HL-60 (cell line): ENCODE data around the gene PANK2.
"Not testable (repeated sequence)": the region's sequence is repeated elsewhere in the genome, so short reads cannot be mapped to it uniquely, and the experiment has no call there.

Source experiments
- DNase-seq, 2 experiments: peaks; one replicate each; pipeline ENCODE4 v3.0.0-alpha.2; 2010 to 2020; ENCODE audit warnings: low read depth in 1 of 2, low spot score in 1 of 2
- H3K27ac ChIP-seq: fragments of 250-450 bp; sonication (Bioruptor Pico); replicated peaks from 2 replicates; pipeline ENCODE4 v1.5.1; 2020; ENCODE audit warnings: mild to moderate bottlenecking, moderate library complexity
- H3K27me3 ChIP-seq: fragments of 250-450 bp; sonication (Bioruptor Pico); 2 replicates; pipeline ENCODE4 v1.5.1; 2021; ENCODE audit warnings: mild to moderate bottlenecking, moderate library complexity; ENCODE audit not compliant: insufficient read depth, poor library complexity, severe bottlenecking
- H3K4me3 ChIP-seq: replicated peaks from 2 replicates; pipeline ENCODE4 v1.5.1; 2011; ENCODE audit warnings: mild to moderate bottlenecking, control low read depth, low read length; ENCODE audit not compliant: insufficient read depth
- CTCF ChIP-seq: IDR thresholded peaks from one replicate; pipeline ENCODE4 v1.5.1; 2011; ENCODE audit warnings: low read length, control low read depth, inconsistent platforms; ENCODE audit not compliant: insufficient read depth
- GABPA ChIP-seq: IDR thresholded peaks from 2 replicates; pipeline ENCODE4 v1.6.1; 2012; ENCODE audit warnings: low read depth
- POLR2AphosphoS5 ChIP-seq: IDR thresholded peaks from 2 replicates; pipeline ENCODE4 v1.6.1; 2012; ENCODE audit warnings: low read depth
- REST ChIP-seq: IDR thresholded peaks from 2 replicates; pipeline ENCODE4 v1.6.1; 2012; ENCODE audit warnings: low read depth; ENCODE audit not compliant: insufficient replicate concordance
- SPI1 ChIP-seq: IDR thresholded peaks from 2 replicates; pipeline ENCODE4 v1.6.1; 2012; ENCODE audit warnings: low read depth, mild to moderate bottlenecking, borderline replicate concordance

PANK2 gene

GRCh38 chr20:3904857-3905256 lies 15.7 kb downstream of the PANK2 start:
- Histone ChIP-seq H3K27me3 (no peaks in the 10 kb centered on the region), H3K27ac (no peak overlapping the region), H3K4me3 (no peak overlapping the region)
- DNase-seq = no peak
- TF ChIP-seq CTCF = no peak
- no peak for TF ChIP-seq REST
- no peak for TF ChIP-seq POLR2AphosphoS5
- no peak for TF ChIP-seq SPI1
- TF ChIP-seq GABPA = no peak

GRCh38 chr20:3906744-3907721 lies 17.8 kb downstream of the PANK2 start:
- not testable (repeated sequence) for DNase-seq, H3K4me3 ChIP-seq, H3K27ac ChIP-seq, H3K27me3 ChIP-seq

GRCh38 chr20:3908667-3909066 lies 19.5 kb downstream of the PANK2 start:
- no peak overlapping the region for H3K4me3 ChIP-seq
- no peak for DNase-seq
- TF ChIP-seq REST = no peak
- no peak for TF ChIP-seq SPI1
- TF ChIP-seq CTCF = no peak
- no peak for TF ChIP-seq POLR2AphosphoS5
- TF ChIP-seq GABPA = no peak
- no peak overlapping the region for H3K27ac ChIP-seq
- no peaks in the 10 kb centered on the region for H3K27me3 ChIP-seq

GRCh38 chr20:3909952-3910366 lies 20.8 kb downstream of the PANK2 start:
- DNase-seq = no peak
- Histone ChIP-seq H3K4me3 (no peak overlapping the region), H3K27ac (no peak overlapping the region), H3K27me3 (no peaks in the 10 kb centered on the region)
- TF ChIP-seq CTCF (no peak), POLR2AphosphoS5 (no peak), SPI1 (no peak), REST (no peak), GABPA (no peak)
